NCI-H128 (cell line): Measurements from ENCODE around the gene CASK.
A peak's percentile ranks its signal among the peaks of the same experiment; 100 is the strongest.

ENCODE experiments used
- DNase-seq: peaks from one replicate; lab custom pipeline; 2025; ENCODE audit not compliant: unreplicated experiment; lab: John Stamatoyannopoulos, UW

Gene CASK, protein sequence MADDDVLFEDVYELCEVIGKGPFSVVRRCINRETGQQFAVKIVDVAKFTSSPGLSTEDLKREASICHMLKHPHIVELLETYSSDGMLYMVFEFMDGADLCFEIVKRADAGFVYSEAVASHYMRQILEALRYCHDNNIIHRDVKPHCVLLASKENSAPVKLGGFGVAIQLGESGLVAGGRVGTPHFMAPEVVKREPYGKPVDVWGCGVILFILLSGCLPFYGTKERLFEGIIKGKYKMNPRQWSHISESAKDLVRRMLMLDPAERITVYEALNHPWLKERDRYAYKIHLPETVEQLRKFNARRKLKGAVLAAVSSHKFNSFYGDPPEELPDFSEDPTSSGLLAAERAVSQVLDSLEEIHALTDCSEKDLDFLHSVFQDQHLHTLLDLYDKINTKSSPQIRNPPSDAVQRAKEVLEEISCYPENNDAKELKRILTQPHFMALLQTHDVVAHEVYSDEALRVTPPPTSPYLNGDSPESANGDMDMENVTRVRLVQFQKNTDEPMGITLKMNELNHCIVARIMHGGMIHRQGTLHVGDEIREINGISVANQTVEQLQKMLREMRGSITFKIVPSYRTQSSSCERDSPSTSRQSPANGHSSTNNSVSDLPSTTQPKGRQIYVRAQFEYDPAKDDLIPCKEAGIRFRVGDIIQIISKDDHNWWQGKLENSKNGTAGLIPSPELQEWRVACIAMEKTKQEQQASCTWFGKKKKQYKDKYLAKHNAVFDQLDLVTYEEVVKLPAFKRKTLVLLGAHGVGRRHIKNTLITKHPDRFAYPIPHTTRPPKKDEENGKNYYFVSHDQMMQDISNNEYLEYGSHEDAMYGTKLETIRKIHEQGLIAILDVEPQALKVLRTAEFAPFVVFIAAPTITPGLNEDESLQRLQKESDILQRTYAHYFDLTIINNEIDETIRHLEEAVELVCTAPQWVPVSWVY

GRCh38 chrX:41923211-41923977, at the start of gene CASK:
CASK (minus strand) TSS chrX:41923554; CDS start chrX:41922988, 566 bp downstream.
- DNase-seq = peak; percentile 91

DNA sequence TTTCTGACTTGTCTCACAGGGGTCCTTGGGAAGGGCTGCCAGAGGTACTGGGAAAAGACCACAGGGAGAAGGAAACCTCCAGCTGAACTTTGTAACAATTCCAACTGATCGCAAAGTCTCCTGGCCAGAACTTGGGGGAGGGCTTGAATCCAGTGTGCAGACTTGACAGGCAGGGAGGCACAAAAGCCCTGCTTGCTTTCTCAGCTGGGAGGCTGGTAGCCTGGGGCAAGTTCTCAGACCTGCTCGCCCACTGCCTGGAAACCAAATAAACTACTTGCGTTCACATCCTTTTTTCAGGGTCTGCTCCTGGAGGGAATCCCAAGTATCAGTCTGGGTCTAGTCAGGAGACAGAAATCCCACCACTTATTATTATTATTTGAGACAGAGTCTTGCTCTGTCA, 48.0 kb upstream of the CASK start:
- no peak for DNase-seq

- no peak for DNase-seq
Observed at GRCh38 chrX:41970419-41970818, 47.1 kb upstream of the CASK start.

GRCh38 chrX:41963348-41963747, 40.0 kb upstream of the CASK start:
- no peak for DNase-seq

GRCh38 chrX:41960142-41960541, 36.8 kb upstream of the CASK start:
- DNase-seq = no peak

DNA sequence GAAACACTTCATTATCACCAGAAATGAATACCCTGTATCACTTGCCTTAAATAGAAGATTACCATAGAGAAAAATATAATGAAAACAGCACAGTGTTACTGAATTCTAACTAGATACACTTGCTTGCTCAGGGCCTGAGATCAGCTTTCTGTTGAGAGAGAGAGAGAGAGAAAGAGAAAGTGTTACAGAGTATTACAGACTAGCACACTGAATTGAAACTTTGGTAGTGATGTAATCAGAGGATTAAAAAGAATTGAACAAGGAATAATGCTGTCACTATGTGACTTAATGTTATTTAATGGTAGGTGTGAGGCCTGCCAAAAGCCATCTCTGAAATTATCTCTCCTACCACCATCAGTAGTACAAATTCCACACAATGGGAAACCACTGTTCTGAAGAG, 35.5 kb upstream of the CASK start:
- no peak for DNase-seq

DNA sequence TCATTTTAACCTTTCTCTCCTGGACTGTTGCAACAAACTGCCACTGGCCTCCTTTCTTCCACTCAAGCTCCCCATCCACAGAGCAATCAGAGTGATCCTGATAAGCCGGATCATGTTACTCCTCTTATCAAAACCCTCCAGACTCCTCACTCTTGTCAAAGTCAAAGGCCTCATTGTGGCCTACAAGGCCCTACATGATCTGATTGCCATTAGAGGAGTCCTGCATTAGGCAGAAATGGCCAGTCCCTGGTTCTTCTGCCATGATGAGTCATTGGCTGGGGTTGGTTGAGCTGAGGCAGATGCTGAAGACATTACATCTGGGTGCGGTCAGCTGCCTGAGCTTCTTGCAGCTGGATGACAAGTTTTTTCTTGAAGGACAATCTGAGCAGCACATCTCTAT, 32.7 kb upstream of the CASK start:
- no peak for DNase-seq

GRCh38 chrX:41952102-41952501, 28.7 kb upstream of the CASK start:
- DNase-seq = no peak

DNA sequence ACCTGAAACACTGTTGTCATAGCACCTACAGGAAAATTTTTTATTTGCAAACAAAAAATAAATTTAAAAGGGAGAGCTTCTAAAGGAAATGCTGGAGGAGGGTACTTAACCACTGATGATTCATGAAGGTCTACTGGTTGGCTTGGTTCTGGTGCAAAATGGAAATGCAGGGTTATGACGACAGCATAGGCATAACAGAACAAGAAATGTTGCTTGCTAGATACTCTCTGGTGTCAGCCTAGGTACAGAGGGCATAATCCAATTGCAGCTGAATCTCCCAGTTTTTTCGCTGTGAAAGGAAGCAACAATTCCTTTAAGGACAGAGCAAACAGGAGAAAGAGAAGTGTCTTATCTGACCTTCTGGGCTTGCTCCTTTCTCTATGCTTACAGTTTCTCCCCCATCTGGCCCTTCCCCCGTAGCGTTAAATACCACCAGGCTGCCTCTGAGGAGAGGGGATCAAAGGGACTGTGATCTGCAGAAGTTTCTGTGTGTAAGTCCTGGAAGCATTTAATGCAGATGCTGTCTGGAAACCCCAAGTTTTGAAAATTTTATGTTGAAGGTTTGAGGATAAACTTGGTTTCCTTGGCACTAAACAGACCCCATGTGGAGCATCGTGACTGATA, 23.7 kb upstream of the CASK start:
- no peak for DNase-seq

DNA sequence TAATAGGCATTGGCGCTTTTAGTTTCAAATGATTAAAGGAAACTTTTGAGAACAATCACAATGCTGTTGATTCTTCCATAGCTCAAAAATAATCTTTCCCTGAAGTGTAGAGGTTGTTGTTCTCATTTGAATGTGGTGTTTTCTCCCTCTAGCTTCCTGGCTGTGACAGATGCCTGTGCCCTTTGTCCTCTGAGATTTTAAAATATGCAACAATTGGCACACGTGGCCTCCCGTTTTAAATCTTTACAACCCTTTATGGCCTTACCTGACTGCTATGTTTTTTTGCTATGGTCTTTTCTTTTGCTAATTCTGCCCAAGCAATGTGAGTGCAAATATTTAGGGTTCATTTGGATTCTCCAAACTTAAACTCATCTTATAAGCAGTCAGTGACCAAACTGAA, 22.9 kb upstream of the CASK start:
- DNase-seq = no peak

- no peak for DNase-seq
Observed at GRCh38 chrX:41935832-41936231, 12.5 kb upstream of the CASK start.

GRCh38 chrX:41933546-41933945, 10.2 kb upstream of the CASK start:
- no peak for DNase-seq

GRCh38 chrX:41932885-41933284, 9.5 kb upstream of the CASK start:
- DNase-seq = no peak

GRCh38 chrX:41931591-41931990, 8.2 kb upstream of the CASK start:
- no peak for DNase-seq

DNA sequence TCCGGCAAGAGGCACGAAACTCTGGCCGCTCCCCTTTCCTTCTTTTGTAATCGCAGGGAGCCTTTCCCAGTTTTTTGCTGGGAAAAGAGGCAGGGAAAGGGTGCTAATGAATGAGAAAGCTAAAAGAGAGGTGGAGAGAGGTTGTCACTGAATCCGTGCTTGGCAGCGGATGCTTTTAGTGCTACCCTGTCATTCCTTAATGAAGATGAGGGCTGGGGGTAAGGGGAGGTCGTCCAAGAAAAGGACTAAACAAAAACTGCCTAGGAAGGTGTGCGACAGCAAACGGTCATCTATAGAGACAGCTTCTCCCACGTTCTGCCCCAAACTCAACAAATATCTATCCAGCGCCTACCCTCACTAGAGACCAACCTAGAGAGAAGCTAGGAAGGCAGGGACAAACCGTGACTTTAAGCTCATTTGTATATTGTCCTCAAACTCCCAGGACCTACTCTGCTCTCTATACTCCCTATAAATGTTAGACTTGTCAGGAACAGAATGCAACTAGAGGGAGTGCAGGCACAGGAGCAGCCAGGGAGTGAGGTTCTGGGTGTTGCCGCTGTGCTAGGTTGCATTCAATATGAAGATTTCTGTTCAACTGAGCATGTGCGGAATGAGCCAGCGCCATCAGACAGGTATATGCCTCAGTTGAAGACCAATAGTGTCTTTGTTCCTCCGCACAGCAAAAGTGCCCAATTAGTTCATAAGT, 777 bp upstream of the CASK start:
- peak; percentile 7 for DNase-seq

DNA sequence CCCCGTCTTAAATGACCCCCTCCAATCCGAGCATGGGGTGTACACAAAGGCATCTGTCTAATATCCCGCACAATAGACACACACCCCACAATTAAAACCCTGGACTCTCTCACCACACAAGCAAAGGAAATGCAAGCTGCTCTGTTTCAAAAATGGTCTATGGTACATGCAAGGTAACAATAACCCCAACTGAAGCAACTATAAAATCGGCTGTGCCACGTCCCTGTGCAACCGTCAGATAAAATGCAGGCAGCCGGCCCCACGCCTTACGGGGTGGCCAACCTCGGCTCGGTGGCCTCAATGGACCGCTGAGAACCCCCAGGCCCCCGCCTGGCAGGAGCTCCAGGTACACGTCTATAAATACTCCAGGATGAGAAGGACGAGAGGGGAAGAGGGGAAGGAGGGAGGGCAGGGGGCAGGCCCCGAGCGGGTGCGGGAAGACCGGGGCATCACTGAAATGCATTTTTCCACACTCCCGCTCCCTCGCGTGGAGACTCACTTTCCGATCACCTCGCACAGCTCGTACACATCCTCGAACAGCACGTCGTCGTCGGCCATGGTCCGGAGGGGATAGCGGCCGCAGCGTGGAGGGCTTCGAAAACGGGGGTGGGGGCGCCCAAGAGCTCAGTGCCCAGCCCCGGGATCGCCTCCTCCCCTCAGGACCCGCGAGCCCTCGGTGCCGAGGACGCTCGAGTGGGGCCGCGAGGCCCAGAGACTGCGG, 763 bp downstream of the CASK start:
- DNase-seq = no peak

- DNase-seq = peak; percentile 4
Observed at GRCh38 chrX:41921492-41922430, 1.6 kb downstream of the CASK start.

- no peak for DNase-seq
Observed at GRCh38 chrX:41919870-41920269, 3.5 kb downstream of the CASK start.

- no peak for DNase-seq
Observed at GRCh38 chrX:41917517-41917916, 5.8 kb downstream of the CASK start.
